Measurements from ENCODE around the gene TSPAN7. TPM values are rescaled to one million over a fixed set of nuclear protein-coding genes. Genes with fewer than 3 reads are reported as not detected.

Gene TSPAN7
- total and polyA plus RNA-seq, 2 of the 8 experiments (the other 6 are each of a cell fraction or from before 2014, with no cell fraction given): 32.1 to 37.7 TPM

DNA sequence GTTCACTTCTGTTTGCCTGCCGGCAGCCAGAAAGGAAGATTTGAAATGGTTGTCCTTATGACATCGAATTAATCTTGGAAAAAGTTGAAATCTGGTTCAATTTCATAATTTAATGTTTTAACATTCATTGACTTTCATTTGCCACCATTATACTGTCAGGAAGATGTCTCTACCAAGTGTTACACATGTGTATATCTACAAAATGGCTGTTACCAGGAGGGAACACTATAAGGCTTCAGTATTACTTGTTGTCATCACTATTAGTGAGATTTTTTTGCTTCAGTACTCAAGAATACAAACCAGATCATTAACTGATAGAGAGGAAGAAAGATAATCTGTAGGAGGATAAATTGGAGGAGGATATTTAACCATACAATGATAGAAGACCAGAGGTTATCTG, 71.2 kb downstream of the TSPAN7 start (continued):
- no peak for TF ChIP-seq RNF2 (IDR thresholded peaks at IDR 0.05; ENCODE audit: borderline replicate concordance, low read depth, low read length, missing control alignments, poor library complexity, severe bottlenecking)
- no peak for TF ChIP-seq CTBP2 (IDR thresholded peaks at IDR 0.05; ENCODE audit: borderline replicate concordance, insufficient read depth, insufficient read length, low read length)
- no peak for TF ChIP-seq CREB1 (IDR thresholded peaks at IDR 0.05)
- no peak for TF ChIP-seq NANOG (IDR thresholded peaks at IDR 0.05; ENCODE audit: insufficient read depth, low read depth, low read length, poor library complexity, severe bottlenecking)
- TF ChIP-seq SP2 (IDR thresholded peaks at IDR 0.05; ENCODE audit: low read length): no peak
- TF ChIP-seq CHD1 (IDR thresholded peaks at IDR 0.05; ENCODE audit: low read depth, low read length): no peak
- TF ChIP-seq TEAD4 (IDR thresholded peaks at IDR 0.05; ENCODE audit: low read depth, low read length): no peak
- TF ChIP-seq SIN3A (conservative IDR thresholded peaks at IDR 0.05 in 1 of 2, IDR thresholded peaks at IDR 0.05 in 1 of 2; ENCODE audit: low read depth in 1 of 2, low read length in 2 of 2): no peak
- no peak for TF ChIP-seq CBX5 (IDR thresholded peaks at IDR 0.05; ENCODE audit: low read depth, low read length)

All from H1 (cell line).